Daoy (cell line): Measurements from ENCODE around the gene THAP4. TPM values are rescaled to one million over a fixed set of nuclear protein-coding genes. Genes with fewer than 3 reads are reported as not detected.

Experiments used
- DNase-seq: peaks from one replicate; pipeline ENCODE4 v3.0.0-alpha.2; 2015; ENCODE audit warnings: low read depth
- total RNA-seq: library from RNA; depleted of rRNA; stranded (reverse); fragments of >200 nt; shearing (Covaris generic); gene quantifications from 2 replicates; pipeline ENCODE4 v1.2.3, GENCODE V29; 2014

The THAP4 gene
- total RNA-seq, 1 experiment from 2014 or later = 45.7 TPM

GRCh38 chr2:241640165-241640795 is 3.3 kb upstream of the THAP4 start:
- no peak for DNase-seq

DNA sequence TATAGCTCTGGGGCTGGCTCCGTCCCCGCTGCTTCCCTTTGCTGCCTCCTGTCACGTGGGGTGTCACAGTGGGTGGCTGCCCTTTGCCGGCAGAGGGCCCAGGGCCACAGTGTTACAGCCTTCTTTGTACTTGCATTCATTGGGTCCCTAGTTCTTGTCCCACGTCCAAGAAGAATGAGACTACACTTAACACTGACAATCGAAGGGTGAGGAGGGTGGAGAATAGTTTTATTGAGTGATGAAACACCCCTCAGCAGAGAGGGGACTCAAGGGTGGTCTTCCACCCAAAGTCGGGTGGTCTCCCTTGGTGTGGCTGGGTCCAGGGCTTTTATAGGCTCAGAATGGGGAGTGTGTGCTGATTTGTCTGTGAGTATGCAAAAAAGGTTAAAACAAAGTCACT is 2.4 kb upstream of the THAP4 start:
- no peak for DNase-seq

DNA sequence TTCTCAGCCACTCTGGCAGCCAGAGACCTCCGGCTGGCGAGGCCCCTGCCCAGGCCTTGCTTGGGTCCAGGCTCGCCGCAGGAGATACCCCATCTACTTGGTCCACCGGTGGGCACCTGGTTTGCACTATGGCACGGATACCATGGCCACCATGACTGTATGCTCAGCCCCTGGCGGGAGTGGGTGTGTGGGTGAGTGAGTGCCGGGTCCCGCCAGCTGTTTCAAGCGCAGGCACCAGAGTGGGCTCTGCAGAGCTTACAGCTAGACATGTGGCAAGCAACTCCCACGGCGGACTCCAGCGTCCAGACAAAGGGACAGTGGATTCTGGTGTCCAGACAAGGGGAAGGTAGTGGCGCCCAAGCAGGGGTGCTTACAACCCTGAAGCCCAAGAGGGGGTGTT is 2.0 kb upstream of the THAP4 start:
- no peak for DNase-seq

DNA sequence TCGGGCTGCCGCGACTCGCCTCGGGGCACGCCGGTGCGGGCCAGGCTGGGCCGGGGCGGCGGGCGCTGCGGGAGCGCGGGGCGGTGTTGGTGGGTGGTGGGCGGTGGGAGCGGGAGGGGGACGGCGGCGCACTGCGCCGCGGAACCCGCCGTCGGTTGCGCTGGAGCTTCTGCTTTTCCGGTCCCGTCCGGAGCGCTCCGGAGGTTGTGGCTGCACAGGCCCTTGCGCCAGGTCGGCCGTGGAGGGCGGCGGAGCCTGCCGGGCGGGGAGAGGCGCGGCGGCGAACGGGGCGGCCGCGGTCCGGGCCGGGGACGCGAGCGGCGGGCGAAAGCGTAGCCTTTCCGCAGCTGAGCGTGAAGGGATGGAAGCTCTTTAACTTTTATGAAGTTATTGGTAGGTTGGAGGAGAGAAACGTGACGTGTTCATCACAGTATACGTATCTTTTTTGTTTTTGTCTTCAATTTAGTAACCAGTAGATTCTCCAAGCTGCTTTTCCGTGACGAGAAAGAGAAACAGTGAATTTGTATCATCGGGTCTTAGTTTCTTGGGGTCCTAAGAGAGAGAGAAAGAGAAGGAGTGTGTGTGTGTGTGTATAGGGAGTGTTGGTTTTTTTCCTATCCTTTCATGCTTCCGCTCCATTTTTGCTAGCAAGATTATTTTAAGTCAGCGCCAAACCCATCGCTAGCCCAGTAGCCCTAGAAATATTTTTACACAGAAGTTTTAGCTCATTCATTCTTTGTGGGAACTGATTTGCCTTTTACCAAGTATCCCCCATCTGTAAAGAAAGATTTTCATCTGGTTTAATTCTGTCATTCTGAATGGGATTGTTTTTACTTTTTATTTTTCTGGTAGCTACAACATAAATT is 1.1 kb upstream of the THAP4 start:
- peak; percentile 35 for DNase-seq

- DNase-seq = peak; percentile 38
Measured at GRCh38 chr2:241636182-241637017, 558 bp downstream of the THAP4 start.

DNA sequence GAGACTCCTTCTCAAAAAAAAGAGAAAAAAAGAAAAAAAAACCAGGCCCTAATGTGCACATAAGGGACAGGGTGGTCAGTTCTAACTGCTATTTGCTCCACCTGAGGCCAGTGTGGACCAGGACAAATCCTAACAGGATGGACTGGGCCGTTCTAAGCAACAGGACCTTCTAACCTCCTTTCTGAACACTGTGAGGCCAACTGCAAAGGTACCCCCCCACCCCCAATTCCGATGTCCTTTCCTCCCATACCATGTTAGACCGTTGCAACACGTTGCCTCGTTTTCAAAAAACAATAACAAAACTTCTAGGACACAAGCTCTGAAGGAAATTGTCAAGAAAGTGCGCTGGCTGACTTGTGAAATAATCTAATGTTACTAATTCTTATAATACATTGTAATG is 1.2 kb downstream of the THAP4 start:
- DNase-seq = no peak

DNA sequence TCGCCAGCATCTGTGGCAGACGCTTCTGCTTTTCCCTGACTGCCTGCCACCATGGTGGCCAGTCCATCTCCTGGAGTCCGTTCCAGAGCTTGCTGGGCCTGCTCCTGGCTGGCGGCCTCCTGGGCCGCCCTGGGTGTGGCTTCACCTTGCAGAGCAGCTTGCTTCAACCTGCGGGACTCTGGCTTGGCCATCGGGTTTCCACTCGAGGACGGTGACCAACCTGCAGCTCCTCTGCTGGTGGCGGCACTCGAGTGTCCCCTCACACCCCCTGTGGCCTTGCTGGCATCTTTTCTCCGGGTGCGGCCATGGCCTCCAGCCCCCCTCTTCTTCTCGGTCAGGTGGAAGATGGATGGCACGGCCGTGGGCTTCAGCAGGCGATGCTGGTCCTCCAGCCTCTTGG is 3.4 kb downstream of the THAP4 start:
- DNase-seq = no peak

- DNase-seq = no peak
Measured at GRCh38 chr2:241632478-241633325, 4.3 kb downstream of the THAP4 start.

- no peak for DNase-seq
Measured at GRCh38 chr2:241629762-241630435, 7.1 kb downstream of the THAP4 start.

DNA sequence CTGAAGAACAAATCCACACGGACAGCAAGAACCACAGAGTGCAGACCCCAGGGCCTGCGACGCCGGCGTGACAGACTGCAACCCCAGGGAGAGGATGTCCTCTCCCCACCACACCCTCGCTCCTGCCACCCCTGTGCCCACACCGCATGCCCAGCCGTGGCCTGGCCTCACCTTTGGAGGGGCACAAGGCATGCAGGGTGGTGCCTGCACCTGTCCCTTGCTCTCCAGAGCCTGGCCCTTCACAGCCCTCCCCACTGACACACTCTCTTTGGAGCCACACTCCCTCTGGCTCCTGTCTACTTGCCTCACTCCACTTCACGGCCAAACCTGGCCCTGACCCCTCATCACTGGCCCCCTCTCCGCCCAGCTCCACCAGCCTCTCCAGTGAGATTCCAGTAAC is 9.3 kb downstream of the THAP4 start:
- DNase-seq = no peak

- DNase-seq = no peak
Measured at GRCh38 chr2:241620419-241620769, 16.6 kb downstream of the THAP4 start.

DNA sequence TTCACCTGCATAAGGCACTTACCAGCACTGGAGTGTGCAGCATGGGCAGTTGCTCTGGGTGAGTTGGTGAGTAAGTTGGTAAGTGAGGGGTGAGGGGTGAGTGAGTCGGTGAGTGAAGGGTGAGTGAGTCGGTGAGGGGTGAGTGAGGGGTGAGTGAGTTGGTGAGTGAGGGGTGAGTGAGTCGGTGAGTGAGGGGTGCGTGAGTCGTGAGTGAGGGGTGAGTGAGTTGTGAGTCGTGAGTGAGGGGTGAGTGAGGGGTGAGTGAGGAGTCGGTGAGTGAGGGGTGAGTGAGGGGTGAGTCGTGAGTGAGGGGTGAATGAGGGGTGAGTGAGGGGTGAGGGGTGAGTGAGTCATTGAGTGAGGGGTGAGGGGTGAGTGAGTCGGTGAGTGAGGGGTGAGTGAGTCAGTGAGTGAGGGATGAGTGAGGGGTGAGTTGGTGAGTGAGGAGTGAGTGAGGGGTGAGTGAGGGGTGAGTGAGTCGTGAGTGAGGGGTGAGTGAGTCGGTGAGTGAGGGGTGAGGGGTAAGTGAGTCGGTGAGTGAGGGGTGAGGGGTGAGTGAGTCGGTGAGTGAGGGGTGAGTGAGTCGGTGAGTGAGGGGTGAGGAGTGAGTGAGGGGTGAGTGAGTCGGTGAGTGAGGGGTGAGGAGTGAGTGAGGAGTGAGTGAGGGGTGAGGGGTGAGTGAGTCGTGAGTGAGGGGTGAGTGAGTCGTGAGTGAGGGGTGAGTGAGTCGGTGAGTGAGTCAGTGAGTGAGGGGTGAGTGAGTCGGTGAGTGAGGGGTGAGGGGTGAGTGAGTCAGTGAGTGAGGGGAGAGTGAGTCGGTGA is 17.1 kb downstream of the THAP4 start:
- no peak for DNase-seq

- DNase-seq = no peak
Measured at GRCh38 chr2:241618829-241619228, 18.1 kb downstream of the THAP4 start.

GRCh38 chr2:241618296-241618805 is 18.6 kb downstream of the THAP4 start:
- no peak for DNase-seq

- DNase-seq = no peak
Measured at GRCh38 chr2:241617431-241618154, 19.4 kb downstream of the THAP4 start.

DNA sequence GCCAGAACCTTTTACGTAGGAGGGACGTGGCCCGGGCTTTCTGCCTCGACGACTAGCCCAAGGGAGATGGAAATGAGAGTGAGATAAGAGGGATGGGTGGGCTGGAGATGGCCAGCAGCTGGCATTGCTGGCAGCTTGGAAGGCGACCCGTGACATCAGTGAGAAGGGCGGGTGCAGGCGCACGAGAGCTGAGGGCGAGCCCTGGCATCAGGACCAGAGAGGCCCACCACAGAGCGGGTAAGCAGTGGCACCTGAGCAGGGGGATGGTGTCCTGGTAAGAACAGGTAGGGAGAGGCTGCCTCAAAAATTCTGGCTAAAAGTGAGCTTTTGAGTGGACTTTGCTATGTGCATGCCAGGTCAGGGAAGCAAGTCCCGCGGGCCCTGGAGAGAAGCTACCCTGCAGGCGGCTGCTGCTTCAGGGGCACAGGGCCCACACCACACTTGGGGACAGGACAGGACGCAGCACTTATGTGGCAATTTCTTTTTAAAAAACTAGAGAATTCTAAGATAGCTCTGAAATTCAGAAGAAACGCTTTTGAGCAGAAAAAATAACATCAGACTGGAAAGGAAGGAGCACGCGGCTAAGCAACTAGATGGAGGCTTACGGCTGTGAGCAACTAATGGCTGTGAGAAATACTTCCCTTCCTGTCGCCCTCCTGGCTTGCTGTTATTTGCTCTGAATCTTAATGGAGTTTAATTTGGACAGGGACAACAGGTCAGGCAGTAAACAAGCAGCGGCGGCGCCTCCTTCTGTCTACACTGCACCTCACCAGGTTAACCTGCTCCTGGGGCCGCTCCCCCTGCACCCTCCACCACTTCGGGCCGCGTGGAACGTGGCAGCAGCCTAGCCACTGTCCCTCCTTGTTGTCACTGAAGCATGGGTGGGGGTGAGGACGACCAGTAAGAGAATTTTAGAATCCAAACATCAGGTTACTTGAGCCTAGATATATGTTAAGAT is 20.5 kb downstream of the THAP4 start:
- no peak for DNase-seq

DNA sequence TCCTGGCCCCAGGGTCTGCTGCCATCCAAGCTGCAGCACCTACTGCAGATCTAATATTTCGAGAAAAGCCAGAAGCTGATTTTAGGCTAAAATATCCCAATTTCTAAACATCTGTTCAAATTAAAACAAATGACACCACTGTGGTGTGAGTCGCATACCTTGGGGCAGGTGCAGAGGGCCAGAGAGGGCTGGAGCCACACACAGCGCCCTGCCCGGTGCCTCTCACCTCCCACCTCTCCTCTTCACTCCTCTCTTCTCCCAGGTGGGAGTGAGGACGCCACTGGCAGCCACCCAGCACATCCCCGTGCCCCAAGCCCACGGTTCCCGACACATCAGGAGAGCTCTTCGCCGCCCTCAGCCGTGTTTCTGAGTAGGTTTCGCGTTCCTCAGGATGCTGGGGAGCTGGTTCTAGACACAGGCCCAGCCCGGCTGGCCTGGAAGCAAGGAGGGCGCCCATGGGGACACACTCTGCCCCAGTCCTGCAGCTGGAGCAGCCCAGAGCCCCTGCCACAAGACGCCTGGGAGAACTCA is 21.4 kb downstream of the THAP4 start:
- DNase-seq = no peak

- no peak for DNase-seq
Measured at GRCh38 chr2:241615041-241615440, 21.9 kb downstream of the THAP4 start.
